GM12873 (cell line): Measurements from ENCODE around the gene FGF13.

Experiments
- CTCF ChIP-seq: IDR thresholded peaks from 2 replicates; pipeline ENCODE4 v1.5.1; 2012; ENCODE audit warnings: low read depth, mild to moderate bottlenecking, moderate library complexity, low read length, control low read depth; ENCODE audit not compliant: insufficient read depth; ENCODE audit errors: missing control alignments

The FGF13 gene

GRCh38 chrX:138740341-138740740 is 28.8 kb upstream of the FGF13 start:
- TF ChIP-seq CTCF: no peak

DNA sequence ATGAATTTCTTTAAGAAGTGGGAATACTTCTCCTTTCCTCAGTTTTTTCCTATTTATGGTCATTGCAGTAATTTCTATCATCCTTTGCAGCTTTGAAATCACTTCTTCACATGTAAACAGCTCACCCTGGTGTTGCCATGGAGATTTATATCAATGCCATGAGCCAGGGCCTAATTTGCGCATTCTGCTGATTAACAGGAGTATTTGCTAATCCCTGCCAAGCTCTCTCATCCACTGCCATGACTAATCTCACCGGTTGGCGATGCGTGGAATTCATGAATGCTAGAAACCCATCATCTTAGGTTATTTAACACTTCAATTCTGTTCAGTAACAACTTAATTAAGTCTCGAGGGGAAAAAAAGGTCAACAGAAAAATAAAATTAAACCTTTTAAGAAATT is 11.8 kb upstream of the FGF13 start:
- TF ChIP-seq CTCF: no peak

GRCh38 chrX:138719396-138719795 is 7.9 kb upstream of the FGF13 start:
- no peak for TF ChIP-seq CTCF

DNA sequence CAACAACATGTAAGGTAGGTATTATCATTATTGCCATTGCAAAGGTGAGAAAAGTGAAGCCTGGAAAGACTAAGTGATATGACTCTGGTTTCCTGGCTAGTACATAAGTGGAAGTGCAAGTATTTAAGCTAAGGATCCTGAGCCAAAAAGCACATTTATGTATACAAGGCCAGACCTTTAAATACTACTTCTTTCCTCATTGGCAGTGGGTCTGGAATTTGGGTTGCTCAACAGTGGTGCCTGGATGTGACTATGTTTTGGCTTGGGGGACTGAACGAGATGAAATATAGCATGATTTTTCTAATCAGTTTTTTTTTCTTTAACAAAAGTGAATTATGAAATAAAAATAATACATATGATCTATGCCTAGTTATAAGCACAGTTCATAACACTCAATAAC is 7.4 kb upstream of the FGF13 start:
- TF ChIP-seq CTCF: no peak

- TF ChIP-seq CTCF: no peak
Observed at GRCh38 chrX:138710866-138711341, 613 bp downstream of the FGF13 start.

DNA sequence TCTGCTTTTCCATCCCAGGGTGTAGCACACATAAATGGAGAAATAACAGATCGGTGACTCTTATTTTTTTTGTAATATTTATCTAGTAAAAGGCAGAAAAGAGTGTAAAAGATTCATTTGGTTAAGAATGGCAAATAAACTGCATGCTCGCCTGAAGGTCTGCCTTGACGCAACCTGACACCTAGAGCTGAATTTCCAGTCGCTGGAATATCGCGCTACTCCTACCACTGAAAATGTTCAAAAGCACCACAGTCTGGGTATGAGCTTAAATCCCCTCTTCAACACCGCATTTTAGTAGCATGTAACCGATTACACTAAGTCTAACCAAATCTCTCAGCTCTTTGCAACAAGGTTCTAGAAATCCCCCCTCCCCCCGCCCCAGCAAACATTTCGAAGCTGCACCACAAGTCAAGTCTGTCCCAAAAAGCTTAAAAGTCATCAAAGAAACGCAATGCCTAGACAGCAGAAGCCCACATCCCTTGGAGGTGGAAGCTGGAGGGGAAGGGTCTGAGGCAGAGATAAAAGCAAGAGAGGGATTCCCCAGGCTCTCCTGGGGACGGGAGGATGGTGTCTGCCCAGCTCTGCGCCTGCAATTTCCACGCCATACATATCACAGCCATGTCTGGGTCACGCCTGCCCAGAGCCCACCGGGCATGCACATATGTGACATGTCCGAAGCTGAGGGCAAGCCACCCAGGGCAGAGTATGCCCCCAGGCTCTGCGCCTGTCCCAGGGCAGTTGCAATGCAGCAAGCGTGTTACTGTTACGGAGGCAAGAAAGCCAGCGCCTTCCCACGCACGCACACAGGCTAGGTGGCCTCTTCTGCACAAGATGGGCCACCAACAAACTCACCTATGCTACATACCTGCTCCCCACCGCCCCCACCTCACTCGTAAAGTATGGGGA is 1.4 kb downstream of the FGF13 start:
- TF ChIP-seq CTCF: no peak

- no peak for TF ChIP-seq CTCF
Observed at GRCh38 chrX:138708268-138708667, 3.2 kb downstream of the FGF13 start.
